ENCODE data around the gene C21orf58.

GRCh38 chr21:46354518-46354917, 30.8 kb upstream of the C21orf58 start:
- TF ChIP-seq CTCF (conservative IDR thresholded peaks at IDR 0.05 in 1 of 2, IDR thresholded peaks at IDR 0.05 in 1 of 2; ENCODE audit: extremely low read depth in 1 of 2, insufficient read depth in 1 of 2, low read depth in 1 of 2, low read length in 2 of 2) (no peak), EZH2 (IDR thresholded peaks at IDR 0.05; ENCODE audit: borderline replicate concordance, low read length) (no peak)
